ENCODE results near the gene POU2AF2.
"Not testable (repeated sequence)": the region's sequence is repeated elsewhere in the genome, so short reads cannot be mapped to it uniquely, and the experiment has no call there.

POU2AF2 gene

DNA sequence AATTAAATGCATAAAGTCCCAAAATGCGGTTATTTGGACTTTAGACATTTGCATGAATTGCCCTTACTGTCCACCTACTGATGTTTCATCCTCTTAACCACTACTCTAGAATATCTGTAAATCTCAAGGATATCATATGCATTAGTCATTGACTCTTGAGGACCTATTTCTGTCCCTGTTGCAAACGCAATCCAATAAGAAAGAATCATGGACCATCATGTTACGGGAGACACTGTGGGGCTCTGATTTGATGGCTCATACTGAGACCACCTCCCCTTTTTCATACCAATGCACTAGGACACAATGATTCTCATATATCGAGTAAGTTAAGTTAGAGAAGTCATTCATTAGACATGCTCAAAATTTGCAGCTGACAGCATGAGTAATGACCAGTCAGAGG, 14.4 kb downstream of the POU2AF2 start:
- DNase-seq (ENCODE audit: low read depth in 2 of 2), result no peak

DNA sequence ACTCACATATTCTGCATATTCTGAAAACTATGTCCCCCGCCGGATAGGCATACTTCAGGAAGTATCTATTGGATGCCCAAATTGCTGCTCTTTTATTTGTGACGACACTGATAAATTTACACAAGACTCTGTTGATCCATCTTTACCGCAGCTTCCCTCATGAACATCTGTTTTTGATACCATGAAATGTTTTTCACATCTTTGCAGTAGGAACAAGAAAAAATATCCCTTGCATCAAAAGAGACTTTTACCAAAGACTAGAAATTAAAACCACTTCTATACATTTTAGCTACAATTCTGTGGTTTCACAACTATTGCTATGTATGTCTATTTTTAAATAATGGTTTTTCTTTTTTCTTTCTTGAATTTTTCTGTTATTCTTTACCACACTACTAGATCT, 15.3 kb downstream of the POU2AF2 start:
- no peak for DNase-seq (ENCODE audit: low read depth in 2 of 2)

DNA sequence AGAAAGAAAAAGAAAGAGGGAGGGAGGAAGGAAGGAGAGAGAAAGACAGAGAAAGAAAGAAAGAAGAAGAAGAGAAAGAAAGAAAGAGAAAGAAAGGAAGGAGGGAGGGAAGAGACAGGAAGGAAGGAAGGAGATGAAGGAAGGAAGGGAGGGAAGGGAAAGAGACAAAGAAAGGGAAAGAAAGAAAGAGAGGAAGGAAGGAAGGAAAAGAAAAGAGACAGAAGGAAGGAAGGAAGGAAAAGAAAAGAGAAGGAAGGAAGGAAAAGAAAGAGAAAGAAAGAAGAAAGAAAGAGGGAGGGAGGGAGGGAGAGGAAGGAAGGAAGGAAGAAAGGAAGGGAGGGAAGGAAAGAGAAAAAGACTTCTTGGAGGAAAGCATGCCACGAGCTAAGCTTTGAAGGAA, 19.1 kb downstream of the POU2AF2 start:
- DNase-seq (ENCODE audit: low read depth in 2 of 2), result no peak

DNA sequence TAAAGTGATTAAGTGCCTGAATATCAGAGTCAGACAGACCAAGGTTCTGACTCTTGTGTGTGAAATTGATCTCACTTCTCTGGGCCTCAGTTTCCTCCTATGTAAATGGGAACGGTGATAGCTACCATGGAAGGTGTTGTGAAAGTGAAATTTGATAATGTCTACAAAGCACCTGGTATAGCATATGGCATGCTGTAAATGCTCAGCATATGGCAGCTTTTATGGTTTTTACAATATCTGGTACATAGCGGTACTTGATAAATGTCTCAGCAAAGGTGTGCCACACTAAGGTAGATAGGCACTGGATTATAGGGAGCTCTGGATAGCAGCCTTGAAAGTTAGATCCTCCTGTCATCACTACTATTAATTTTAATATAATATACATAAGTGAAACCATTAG, 19.9 kb downstream of the POU2AF2 start:
- no peak for DNase-seq (ENCODE audit: low read depth in 2 of 2)

DNA sequence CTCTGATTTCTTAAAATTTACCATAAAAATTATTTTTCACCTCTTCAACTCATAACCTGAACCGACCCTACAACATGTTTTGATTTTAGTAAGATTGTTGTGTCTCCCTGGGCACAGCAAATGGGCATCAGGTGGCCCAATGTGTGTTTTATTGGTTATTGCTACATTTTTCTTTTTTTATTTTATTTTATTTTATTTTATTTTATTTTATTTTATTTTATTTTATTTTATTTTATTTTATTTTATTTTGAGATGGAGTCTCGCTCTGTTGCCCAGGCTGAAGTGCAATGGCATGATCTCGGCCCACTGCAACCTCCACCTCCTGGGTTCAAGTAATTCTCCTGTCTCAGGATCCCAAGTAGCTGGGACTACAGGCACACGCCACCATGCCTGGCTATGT, 22.8 kb downstream of the POU2AF2 start:
- DNase-seq (ENCODE audit: low read depth in 2 of 2), result not testable (repeated sequence)

DNA sequence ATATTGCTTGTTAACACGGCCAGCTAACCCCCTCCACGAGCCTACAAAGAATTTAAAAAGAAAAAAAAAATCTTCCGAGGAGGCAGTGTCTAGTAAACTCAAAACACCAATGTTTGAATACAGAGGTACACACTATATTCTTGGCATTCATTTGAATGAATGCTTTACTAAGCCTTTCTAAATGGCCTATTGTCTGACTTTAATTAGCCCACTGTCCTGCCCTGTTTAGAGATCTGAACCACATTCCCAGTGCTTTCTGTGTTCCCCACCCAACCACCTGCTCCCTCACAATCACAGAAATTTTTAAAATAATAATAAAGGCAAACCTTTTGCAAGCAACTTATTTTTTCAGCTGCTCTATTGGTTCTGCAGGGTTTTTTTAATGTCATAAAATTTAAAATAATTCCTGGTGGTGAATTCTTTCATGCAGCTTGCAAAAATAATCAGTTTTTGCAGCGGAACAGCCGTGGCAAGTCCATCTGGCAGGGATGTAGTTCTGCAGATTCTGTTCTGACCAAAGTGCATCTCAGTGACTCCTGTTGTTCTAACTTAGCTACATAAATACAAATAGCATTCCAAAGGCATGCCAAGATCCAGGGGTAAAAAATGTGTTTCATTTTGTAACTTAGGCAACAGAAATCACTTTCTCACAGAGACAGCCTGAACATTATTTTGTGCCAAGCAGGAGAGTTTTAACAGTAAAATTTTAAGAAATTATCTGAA, 23.8 kb downstream of the POU2AF2 start:
- DNase-seq (ENCODE audit: low read depth in 2 of 2), result no peak

DNA sequence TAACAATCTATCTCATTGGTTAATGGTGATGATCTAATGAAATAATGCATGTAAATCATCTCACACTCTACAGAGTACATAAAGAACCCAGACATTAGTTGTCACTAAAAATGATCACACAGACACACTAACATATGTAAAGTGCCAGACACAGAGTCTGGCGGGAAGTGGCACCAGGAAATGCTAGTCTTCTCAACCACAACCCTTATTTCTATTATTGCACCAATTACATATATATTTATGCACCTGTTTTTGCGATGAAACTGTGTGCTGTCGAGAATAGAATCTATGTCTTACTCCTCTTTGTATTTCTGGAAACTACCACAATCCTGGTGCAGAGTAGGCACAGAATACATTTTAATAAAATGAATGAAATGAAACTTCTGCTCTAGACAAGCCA, 26.9 kb downstream of the POU2AF2 start:
- DNase-seq (ENCODE audit: low read depth in 2 of 2), result no peak

DNA sequence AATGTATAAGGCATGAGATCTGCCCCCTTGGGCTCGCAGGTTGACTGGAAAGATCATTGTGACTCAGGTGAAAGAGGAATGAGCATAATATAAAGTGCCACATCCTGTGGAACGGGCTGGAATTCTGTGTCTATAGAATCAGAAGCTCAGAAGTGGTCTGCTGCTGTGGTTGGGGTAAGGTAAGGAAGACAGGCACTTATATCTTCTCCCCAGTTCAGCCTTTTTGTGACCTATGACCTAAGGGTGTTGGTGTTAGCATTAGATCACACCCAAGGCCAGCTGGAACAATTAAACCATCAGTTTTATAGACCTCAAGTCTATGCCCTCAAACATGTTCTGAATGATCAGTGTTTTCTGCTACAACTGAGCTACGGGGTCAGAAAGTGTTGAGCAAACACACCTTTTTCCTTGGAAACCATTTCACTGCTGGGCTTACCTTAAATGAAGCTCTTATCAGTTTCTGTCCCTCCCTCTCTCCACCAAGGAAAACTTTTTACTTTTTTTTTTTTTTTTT, 37.1 kb downstream of the POU2AF2 start:
- no peak for DNase-seq (ENCODE audit: low read depth in 2 of 2)

DNA sequence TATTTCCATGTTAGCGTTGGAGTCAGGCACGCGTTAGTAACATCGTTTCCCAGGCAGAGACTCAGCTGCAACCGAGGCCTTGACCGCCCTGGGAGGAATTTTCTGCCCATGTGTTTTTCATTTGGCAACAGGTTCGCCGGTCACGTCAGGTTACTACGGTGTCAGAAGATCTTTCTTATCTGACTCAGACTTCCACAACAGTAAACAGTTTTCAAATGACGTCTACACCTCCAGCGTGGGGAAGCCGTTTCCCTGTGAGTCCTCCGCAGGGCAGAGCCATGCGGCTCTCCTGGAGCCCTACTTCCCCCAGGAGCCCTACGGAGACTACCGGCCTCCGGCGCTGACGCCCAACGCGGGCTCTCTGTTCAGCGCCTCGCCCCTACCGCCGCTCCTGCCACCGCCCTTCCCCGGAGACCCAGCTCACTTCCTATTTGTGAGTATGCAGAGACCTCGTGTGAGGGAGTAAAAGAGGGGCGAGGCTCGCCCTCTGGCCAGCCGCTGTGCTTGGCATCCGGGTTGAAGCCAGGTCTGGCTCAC, 38.5 kb downstream of the POU2AF2 start:
- DNase-seq (ENCODE audit: low read depth in 2 of 2), result no peak

DNA sequence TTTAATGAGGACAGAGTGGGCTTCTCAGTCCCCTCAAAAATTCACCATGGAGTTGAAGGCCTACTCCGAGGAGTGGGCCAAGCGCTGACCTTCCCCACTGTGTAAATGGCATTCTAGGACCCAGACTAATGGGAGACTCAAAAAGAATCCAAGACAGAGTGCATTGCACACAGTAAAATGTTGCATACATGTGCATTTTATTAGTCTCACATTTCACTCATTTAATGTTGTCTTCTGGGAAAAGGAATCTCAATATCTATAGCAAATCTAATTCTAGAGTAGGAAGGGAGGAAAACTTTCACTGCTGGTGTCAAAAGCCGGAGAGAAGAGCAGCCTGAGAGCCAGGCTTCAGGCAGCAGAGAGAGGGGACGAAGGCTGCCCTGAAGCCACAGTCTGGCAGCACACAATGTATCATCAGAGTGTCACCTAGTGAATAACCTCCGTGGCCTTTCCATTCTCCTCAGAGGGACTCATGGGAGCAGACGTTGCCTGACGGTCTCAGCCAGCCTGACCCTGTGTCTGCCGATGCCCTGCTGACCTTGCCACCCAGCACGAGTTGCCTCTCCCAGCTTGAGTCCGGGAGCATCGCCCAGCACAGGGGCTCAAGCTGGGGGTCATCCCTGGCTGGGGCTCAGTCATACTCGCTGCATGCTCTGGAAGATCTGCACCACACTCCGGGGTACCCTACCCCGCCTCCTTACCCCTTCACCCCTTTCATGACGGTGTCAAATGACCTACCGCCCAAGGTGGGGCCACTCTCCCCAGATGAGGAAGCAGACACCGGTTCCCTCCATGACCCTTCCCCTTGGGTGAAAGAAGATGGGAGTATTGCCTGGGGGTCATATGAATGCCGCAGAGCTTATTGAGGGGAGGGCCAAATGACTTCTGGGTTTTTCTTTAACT, 39.9 kb downstream of the POU2AF2 start:
- DNase-seq (ENCODE audit: low read depth in 2 of 2), result no peak

DNA sequence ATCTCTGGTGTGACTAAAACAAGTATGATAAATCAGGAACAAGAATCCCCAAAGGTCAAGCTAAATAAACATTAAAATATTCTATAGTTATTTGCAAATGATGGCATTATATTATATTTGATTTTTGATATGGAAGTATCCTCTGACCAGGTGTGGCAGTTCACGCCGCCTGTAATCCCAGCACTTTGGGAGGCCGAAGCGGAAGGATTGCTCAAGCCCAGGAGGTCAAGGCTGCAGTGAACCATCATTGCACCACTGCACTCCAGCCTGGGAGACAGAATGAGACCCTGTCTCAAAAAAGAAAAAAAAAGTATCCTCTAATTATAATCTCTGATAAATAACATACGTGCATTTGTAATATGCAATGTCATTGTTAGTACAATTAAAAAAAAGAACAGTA, 46.2 kb downstream of the POU2AF2 start:
- no peak for DNase-seq (ENCODE audit: low read depth in 2 of 2)

DNA sequence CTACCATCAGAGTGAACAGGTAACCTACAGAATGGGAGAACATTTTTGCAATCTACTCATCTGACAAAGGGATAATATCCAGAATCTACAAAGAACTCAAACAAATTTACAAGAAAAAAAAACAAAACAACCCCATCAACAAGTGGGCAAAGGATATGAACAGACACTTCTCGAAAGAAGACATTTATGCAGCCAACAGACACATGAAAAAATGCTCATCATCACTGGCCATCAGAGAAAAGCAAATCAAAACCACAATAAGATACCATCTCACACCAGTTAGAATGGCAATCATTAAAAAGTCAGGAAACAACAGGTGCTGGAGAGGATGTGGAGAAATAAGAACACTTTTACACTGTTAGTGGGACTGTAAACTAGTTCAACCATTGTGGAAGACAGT, 46.9 kb downstream of the POU2AF2 start:
- DNase-seq (ENCODE audit: low read depth in 2 of 2), result not testable (repeated sequence)

DNA sequence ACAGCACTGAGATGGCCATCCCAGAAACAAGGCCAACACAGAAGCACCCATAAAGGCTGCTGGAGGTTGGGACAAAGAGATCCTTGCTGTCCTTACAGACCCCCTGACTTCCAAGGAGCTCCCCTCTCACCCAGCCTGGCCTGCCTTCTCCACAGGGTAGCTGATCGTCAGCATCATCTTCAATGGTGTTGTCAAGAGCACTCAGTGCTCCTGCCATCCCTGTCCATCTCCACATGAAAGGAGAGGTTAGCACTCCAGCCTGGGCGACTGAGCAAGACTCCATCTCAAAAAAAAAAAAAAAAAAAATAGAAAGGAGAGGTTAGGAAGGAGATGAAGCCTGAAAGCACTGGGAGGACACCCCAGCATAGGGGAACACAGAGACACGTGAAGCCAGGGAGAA, 50.7 kb downstream of the POU2AF2 start:
- DNase-seq (ENCODE audit: low read depth in 2 of 2), result no peak

DNA sequence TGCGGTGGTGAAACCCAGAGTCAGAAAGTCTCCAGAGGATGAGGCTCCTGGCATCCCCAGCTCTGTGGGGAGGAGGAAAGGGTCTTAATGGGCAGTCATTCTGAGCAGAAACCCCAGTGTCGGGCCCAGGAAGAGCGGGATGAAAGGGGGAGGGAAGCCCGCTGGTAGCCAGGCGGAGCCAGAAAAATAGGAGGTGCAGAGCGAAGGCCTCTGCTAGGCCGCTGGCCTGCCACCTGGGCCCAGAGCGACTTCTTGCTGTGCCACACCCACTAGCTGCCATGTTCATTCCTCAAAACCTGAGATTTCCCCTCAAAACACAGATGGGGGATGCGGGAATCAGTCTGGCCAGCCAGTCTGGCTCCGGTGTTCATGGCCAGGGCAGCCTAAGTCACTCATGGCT, 52.2 kb downstream of the POU2AF2 start:
- no peak for DNase-seq (ENCODE audit: low read depth in 2 of 2)

DNA sequence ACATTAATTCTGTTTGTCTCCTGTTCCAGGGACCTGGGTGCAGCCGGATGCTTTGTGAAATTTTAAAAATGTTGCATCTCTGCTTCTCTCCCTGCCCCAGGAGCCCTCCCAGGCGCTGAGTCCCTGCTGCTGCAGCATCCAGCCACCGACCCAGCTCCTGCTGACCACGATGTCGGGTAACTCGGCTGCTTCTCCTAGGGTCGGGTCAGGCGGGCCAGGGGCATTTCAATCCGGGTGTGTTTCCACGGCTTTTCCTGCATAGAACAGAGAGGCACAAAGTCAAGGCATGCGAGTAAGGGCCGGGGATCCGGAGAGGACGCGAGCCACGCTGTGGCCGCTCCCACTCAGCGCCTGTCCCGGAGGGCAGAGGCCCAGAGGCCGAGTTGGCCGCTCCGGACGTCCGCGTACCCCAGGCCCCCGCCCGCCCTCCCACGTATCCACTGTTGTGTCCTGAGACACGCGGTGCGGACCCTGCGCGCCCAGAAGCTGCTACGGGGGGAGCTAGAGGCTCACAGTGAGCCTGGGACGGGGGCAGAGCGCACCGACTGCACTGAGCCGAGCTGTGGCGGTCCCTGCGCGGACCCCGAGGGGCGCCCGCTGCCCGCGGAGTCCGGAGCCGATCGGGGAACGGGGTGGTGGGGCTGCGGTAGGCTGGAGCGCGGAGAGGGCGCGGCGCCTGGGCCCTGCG, 53.0 kb downstream of the POU2AF2 start, which contains the start of gene POU2AF3:
TSS of gene POU2AF3 (plus strand) at position 134 of the 688 bp plus-strand sequence. CDS start at position 170, 36 bp downstream.
- DNase-seq (ENCODE audit: low read depth in 2 of 2), result no peak

DNA sequence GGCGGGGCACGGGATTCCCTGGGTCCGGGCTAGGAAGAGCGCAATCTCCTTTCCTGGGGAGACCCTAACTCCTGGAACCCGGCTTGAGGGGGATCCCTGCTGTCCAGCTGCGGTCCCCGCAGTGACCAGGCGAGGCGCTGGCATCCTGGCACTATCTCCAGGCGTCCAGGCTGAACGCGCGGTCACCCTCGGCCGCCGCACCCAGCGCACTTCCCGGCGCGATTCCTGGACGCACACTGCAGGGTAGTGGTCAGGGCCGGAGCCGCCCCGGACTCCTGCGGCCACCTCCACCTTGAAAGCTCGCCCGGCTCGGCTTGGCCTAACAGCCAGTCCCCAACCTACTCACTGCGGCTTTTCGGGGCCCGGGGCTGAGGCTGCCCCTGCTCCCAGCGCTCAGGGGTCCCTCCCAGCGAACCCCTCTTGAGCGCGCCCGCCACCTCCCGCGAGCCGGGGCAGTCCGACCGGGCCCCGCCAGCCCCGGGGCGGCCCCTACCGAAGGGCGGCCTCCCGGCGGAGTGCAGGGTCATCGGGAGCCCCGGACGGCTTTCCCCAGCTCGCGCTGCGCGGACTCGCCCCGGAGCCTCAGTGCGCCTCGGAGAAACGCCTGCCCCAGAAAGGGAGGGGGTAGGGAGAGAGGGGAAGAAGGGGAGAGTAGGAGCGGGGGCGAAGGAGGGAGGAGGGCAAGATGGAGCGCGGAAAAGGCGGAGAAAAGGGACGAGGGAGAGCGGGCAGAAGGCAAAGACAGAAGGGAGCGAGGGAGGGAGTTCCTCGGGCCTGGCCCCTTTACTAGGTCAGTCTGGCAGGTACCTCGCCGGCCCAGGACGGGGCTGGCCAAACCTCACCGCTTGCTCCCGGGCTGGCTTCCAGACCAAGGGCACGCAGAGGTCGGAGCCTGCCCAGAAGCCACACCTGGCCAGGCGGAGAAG, 53.8 kb downstream of the POU2AF2 start:
- DNase-seq (ENCODE audit: low read depth in 2 of 2), result no peak

DNA sequence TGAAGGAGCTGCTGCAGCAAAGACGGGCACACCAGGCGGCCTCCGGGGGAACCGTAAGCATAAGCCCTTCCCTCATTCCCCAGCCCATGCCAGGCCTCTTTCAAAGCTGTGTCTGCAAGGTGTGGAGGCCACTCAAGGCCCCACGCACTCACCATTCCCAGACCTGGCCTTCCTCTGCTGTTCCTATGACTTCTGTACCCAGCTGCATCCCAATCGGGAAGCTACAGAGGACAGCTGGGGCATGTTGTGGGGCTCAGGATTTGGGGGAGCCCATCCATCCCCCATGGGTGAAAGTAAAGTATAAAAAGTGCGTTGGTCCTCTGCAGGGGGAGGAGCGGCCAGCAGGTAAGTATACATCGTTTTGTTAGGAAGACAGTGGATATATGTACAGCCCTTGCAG, 55.0 kb downstream of the POU2AF2 start:
- no peak for DNase-seq (ENCODE audit: low read depth in 2 of 2)

DNA sequence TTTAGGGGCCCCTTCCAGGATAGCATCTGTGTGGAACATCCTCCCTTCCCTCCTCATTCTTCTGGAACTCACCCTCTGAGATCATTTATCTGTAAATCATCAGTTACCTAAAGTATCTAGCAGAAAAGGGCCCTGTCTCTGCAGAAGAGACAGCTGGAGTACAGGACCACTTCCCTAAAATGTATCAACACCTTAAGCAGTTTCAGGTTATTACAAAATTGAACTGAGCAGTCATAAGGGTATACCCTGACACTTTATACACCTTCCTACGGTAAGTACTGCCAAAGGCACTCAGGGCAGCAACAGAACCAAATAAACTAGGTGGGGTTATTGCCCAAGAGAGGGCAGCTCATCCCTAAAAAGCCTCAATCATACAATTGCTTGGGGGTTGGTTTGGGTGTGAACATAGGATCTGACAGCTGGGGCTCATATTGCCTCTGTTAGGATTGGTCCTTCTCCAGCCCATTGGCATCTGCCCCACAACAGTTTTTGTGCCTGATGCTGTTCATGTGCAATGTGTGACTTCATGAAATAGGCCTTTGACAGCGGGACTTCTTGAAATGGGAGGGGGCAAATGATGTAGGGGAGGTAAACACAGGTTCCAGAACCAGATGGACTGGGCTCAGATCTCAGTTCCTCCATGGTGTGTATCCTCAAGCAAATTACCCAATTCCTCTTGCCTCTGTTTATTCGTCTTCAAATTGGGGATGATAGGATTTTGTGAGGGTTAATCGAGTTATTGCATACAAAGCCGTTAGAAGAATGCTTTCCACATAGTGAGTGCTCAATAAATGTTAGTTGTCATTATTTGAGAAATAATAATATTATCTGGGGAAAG, 55.7 kb downstream of the POU2AF2 start:
- DNase-seq (ENCODE audit: low read depth in 2 of 2), result no peak

DNA sequence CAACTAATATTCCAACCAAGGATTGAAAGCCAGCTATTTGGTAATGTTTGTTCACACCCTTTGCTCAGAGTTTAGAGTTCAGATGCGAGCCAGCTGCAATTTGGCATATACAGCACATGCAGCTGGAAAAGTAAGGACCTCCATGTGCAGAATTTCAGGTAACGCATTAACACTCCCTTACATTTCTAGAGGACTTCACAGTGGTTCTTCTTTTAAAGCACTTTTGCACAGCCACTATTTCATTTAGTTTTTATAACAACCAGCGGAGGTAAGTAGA, 56.3 kb downstream of the POU2AF2 start:
- no peak for DNase-seq (ENCODE audit: low read depth in 2 of 2)

DNA sequence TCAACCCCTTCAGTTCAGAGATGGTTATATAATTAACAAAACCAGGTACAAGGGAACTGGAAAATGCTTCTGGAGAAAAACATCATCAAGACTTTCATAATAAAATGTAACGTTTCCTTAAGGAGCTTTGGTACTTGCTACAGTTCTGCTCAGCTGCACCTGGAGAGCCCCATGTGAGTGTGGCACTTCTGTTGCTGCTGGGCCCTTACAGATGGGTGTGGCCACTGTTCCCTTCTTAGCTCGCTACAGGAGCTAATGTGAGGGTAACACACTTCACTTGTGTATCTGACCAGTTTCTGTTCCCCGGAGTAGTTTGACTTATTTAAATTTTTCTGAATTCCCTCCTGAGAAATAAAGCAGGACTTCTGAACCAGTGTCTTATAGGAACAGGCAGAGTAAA, 56.8 kb downstream of the POU2AF2 start:
- DNase-seq (ENCODE audit: low read depth in 2 of 2), result no peak

Data from stimulated activated CD8-positive, alpha-beta memory T cell treated with anti-CD3 and anti-CD28 coated beads, Interleukin-2, amount 100 ng/mL, for 48 hours (primary cell).